ENCODE data around the gene KIN.
"Not testable (repeated sequence)": the region's sequence is repeated elsewhere in the genome, so short reads cannot be mapped to it uniquely, and the experiment has no call there.

KIN gene

GRCh38 chr10:7811000-7811399 is 23.2 kb upstream of the KIN start:
- DNase-seq (ENCODE audit: insufficient read length, low spot score) (no peak), FAIRE-seq (no peak)
- TF ChIP-seq POLR2A (IDR thresholded peaks at IDR 0.05; ENCODE audit: low read depth, low read length) = no peak

- no peak for FAIRE-seq
- TF ChIP-seq POLR2A (IDR thresholded peaks at IDR 0.05; ENCODE audit: low read depth, low read length) = no peak
- no peak for DNase-seq (ENCODE audit: insufficient read length, low spot score)
These were observed 22.6 kb upstream of the KIN start for GRCh38 chr10:7810443-7810842.

- FAIRE-seq = no peak
- TF ChIP-seq POLR2A (IDR thresholded peaks at IDR 0.05; ENCODE audit: low read depth, low read length) = no peak
- DNase-seq (ENCODE audit: insufficient read length, low spot score) = no peak
These were observed 21.0 kb upstream of the KIN start for GRCh38 chr10:7808686-7809267.

- TF ChIP-seq POLR2A (IDR thresholded peaks at IDR 0.05; ENCODE audit: low read depth, low read length) = no peak
- FAIRE-seq = no peak
- DNase-seq (ENCODE audit: insufficient read length, low spot score) = no peak
These were observed 16.9 kb upstream of the KIN start for GRCh38 chr10:7804741-7805140.

- no peak for TF ChIP-seq POLR2A (IDR thresholded peaks at IDR 0.05; ENCODE audit: low read depth, low read length)
- FAIRE-seq (no peak), DNase-seq (ENCODE audit: insufficient read length, low spot score) (no peak)
These were observed 16.4 kb upstream of the KIN start for GRCh38 chr10:7804216-7804615.

- FAIRE-seq = no peak
- no peak for DNase-seq (ENCODE audit: insufficient read length, low spot score)
- no peak for TF ChIP-seq POLR2A (IDR thresholded peaks at IDR 0.05; ENCODE audit: low read depth, low read length)
These were observed 14.8 kb upstream of the KIN start for GRCh38 chr10:7802606-7803005.

GRCh38 chr10:7797582-7797981 is 9.8 kb upstream of the KIN start:
- TF ChIP-seq POLR2A (IDR thresholded peaks at IDR 0.05; ENCODE audit: low read depth, low read length) = no peak
- FAIRE-seq (peak; percentile 96), DNase-seq (ENCODE audit: insufficient read length, low spot score) (peak; percentile 42)

- FAIRE-seq = no peak
- no peak for DNase-seq (ENCODE audit: insufficient read length, low spot score)
- no peak for TF ChIP-seq POLR2A (IDR thresholded peaks at IDR 0.05; ENCODE audit: low read depth, low read length)
These were observed 7.8 kb upstream of the KIN start for GRCh38 chr10:7795605-7796004.

- TF ChIP-seq POLR2A (IDR thresholded peaks at IDR 0.05; ENCODE audit: low read depth, low read length) = no peak
- no peak for FAIRE-seq
- DNase-seq (ENCODE audit: insufficient read length, low spot score) = no peak
These were observed 6.6 kb upstream of the KIN start for GRCh38 chr10:7794251-7795026.

GRCh38 chr10:7792541-7792940 is 4.7 kb upstream of the KIN start:
- no peak for FAIRE-seq
- DNase-seq (ENCODE audit: insufficient read length, low spot score) = no peak
- no peak for TF ChIP-seq POLR2A (IDR thresholded peaks at IDR 0.05; ENCODE audit: low read depth, low read length)

GRCh38 chr10:7789390-7789789 is 1.6 kb upstream of the KIN start:
- FAIRE-seq (no peak), DNase-seq (ENCODE audit: insufficient read length, low spot score) (no peak)
- no peak for TF ChIP-seq POLR2A (IDR thresholded peaks at IDR 0.05; ENCODE audit: low read depth, low read length)

- FAIRE-seq = no peak
These were observed 970 bp upstream of the KIN start for GRCh38 chr10:7788639-7789286.

GRCh38 chr10:7787150-7787856 is 490 bp downstream of the KIN start:
- FAIRE-seq (no peak), DNase-seq (ENCODE audit: insufficient read length, low spot score) (no peak)
- no peak for TF ChIP-seq POLR2A (IDR thresholded peaks at IDR 0.05; ENCODE audit: low read depth, low read length)

More at GRCh38 chr10:7788639-7789286, 970 bp upstream of the KIN start:
- no peak for DNase-seq (ENCODE audit: insufficient read length, low spot score)
- TF ChIP-seq POLR2A (IDR thresholded peaks at IDR 0.05; ENCODE audit: low read depth, low read length) = no peak

GRCh38 chr10:7786430-7786829 is 1.4 kb downstream of the KIN start:
- no peak for FAIRE-seq
- no peak for TF ChIP-seq POLR2A (IDR thresholded peaks at IDR 0.05; ENCODE audit: low read depth, low read length)
- DNase-seq (ENCODE audit: insufficient read length, low spot score) = no peak

- not testable (repeated sequence) for DNase-seq (ENCODE audit: insufficient read length, low spot score); FAIRE-seq
These were observed 5.6 kb downstream of the KIN start for GRCh38 chr10:7782194-7782593.
